C4-2B (cell line): ENCODE measurements around the gene JRKL.

Source experiments
- ZFX ChIP-seq: fragments of 450-650 bp; IDR thresholded peaks from 2 replicates; pipeline ENCODE4 v1.6.1; 2017
- TF ChIP-seq, protein P1 (sequence below): fragments of 450-650 bp; conservative IDR thresholded peaks from 2 replicates; pipeline ENCODE4 v1.5.1; 2017; ENCODE audit warnings: mild to moderate bottlenecking

DNA sequence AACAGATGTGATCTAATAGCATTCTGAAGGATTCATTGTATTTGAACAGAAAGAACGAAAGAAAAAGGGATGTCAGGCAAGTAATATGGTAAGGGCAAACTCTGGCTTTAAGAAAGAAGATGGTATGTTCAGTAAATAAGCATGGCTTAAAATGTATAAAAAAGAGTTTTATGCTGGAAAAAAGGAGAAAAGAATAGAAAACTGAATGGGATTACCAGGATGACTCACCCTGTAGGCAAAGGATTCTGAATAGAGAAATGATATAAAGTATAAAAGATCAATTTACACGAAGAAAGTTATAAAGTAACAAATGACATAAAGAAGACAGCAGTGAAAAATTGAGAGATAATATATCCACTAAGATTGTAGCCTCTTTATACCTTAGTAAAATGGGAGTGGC is 4.6 kb upstream of the JRKL start:
- TF ChIP-seq, protein P1, sequence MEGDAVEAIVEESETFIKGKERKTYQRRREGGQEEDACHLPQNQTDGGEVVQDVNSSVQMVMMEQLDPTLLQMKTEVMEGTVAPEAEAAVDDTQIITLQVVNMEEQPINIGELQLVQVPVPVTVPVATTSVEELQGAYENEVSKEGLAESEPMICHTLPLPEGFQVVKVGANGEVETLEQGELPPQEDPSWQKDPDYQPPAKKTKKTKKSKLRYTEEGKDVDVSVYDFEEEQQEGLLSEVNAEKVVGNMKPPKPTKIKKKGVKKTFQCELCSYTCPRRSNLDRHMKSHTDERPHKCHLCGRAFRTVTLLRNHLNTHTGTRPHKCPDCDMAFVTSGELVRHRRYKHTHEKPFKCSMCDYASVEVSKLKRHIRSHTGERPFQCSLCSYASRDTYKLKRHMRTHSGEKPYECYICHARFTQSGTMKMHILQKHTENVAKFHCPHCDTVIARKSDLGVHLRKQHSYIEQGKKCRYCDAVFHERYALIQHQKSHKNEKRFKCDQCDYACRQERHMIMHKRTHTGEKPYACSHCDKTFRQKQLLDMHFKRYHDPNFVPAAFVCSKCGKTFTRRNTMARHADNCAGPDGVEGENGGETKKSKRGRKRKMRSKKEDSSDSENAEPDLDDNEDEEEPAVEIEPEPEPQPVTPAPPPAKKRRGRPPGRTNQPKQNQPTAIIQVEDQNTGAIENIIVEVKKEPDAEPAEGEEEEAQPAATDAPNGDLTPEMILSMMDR, result no peak
- TF ChIP-seq ZFX, result no peak
